Brain microvascular endothelial cell (primary cell): Measurements from ENCODE around the gene TAAR5.
"Not testable (repeated sequence)": the region's sequence is repeated elsewhere in the genome, so short reads cannot be mapped to it uniquely, and the experiment has no call there.

ENCODE experiments used
- DNase-seq: peaks from one replicate; pipeline ENCODE4 v3.0.0-alpha.2; 2020
- H3K27ac ChIP-seq: fragments of 250-450 bp; sonication (Bioruptor Pico); 2 replicates; pipeline ENCODE4 v1.5.1; 2020; ENCODE audit warnings: mild to moderate bottlenecking, moderate library complexity
- H3K27me3 ChIP-seq: fragments of 250-450 bp; sonication (Bioruptor Pico); replicated peaks from 2 replicates; pipeline ENCODE4 v1.5.1; 2020; ENCODE audit warnings: mild to moderate bottlenecking
- H3K36me3 ChIP-seq: fragments of 250-450 bp; sonication (Bioruptor Pico); replicated peaks from 2 replicates; pipeline ENCODE4 v1.5.1; 2020; ENCODE audit warnings: mild to moderate bottlenecking
- H3K4me3 ChIP-seq: 2 replicates; pipeline ENCODE4 v1.5.1; 2011; ENCODE audit warnings: low read depth, mild to moderate bottlenecking, control low read depth, low read length, moderate library complexity
- CTCF ChIP-seq: IDR thresholded peaks from 2 replicates; pipeline ENCODE4 v1.5.1; 2011; ENCODE audit warnings: low read depth, mild to moderate bottlenecking, moderate library complexity, low read length, control low read depth, inconsistent platforms; ENCODE audit errors: missing control alignments
- in situ Hi-C: cut with HindIII; loops from 2 replicates; pipeline ENCODE4 v1.10.0; 2017; ENCODE audit warnings: low sequenced_read_pairs, low pct_ligation_motif_present

The TAAR5 gene

GRCh38 chr6:132607544-132608233 lies 18.1 kb upstream of the TAAR5 start:
- Histone ChIP-seq H3K27ac (no peak overlapping the region), H3K36me3 (no peaks in the 10 kb centered on the region), H3K27me3 (no peaks in the 10 kb centered on the region), H3K4me3 (no peak overlapping the region)
- in situ Hi-C loops: no loop called here
- TF ChIP-seq CTCF: no peak
- DNase-seq: no peak

- Histone ChIP-seq H3K36me3 (no peaks in the 10 kb centered on the region), H3K27me3 (no peaks in the 10 kb centered on the region), H3K27ac (no peak overlapping the region), H3K4me3 (no peak overlapping the region)
- no peak for DNase-seq
- in situ Hi-C loops: no loop called here
- TF ChIP-seq CTCF: no peak
Measured at GRCh38 chr6:132604635-132605152, 15.2 kb upstream of the TAAR5 start.

- H3K4me3 ChIP-seq, in situ Hi-C loops, H3K36me3 ChIP-seq, H3K27me3 ChIP-seq, DNase-seq, H3K27ac ChIP-seq: not testable (repeated sequence)
Measured at GRCh38 chr6:132600900-132601299, 11.4 kb upstream of the TAAR5 start.

GRCh38 chr6:132598473-132598872 lies 8.9 kb upstream of the TAAR5 start:
- H3K36me3 ChIP-seq: no peaks in the 10 kb centered on the region
- no peak for DNase-seq
- in situ Hi-C loops: no loop called here
- TF ChIP-seq CTCF: peak; percentile 50
- H3K27me3 ChIP-seq: no peaks in the 10 kb centered on the region
- no peak overlapping the region for H3K4me3 ChIP-seq
- H3K27ac ChIP-seq: no peak overlapping the region

- no peak for DNase-seq
- Histone ChIP-seq H3K27me3 (no peaks in the 10 kb centered on the region), H3K36me3 (no peaks in the 10 kb centered on the region), H3K27ac (no peak overlapping the region), H3K4me3 (no peak overlapping the region)
- in situ Hi-C loops: no loop called here
- TF ChIP-seq CTCF: no peak
Measured at GRCh38 chr6:132596201-132596600, 6.7 kb upstream of the TAAR5 start.

GRCh38 chr6:132592855-132593254 lies 3.3 kb upstream of the TAAR5 start:
- H3K27me3 ChIP-seq: no peaks in the 10 kb centered on the region
- no peak for TF ChIP-seq CTCF
- H3K4me3 ChIP-seq: no peak overlapping the region
- no peak overlapping the region for H3K27ac ChIP-seq
- in situ Hi-C loops: no loop called here
- DNase-seq: no peak
- no peaks in the 10 kb centered on the region for H3K36me3 ChIP-seq
